Upper lobe of left lung (tissue), 6 donors: ENCODE measurements around the gene CEBPA. TPM values are rescaled to one million over a fixed set of nuclear protein-coding genes. Genes with fewer than 3 reads are reported as not detected.

Experiments
- ATAC-seq, 2 donors: fragments of 200-7000 bp; cut with Tn5 transposase; one replicate each; pipeline ENCODE4 v1.9.1; 2022; ENCODE audit warnings: mild to moderate bottlenecking in 2 of 2, moderate library complexity in 2 of 2; ENCODE audit not compliant: low FRiP score in 2 of 2
- DNase-seq, 2 donors: peaks; one replicate each; pipeline ENCODE4 v3.0.0-alpha.2; 2019 to 2020
- H3K27ac ChIP-seq, 4 donors: fragments of 200-600 bp; sonication (generic); one replicate each; pipeline ENCODE4 v1.5.1; 2016 to 2019
- H3K27me3 ChIP-seq, 4 donors: fragments of 200-600 bp; sonication (generic); one replicate each; pipeline ENCODE4 v1.5.1; 2017 to 2019
- H3K36me3 ChIP-seq, 4 donors: fragments of 200-600 bp; sonication (generic); one replicate each; pipeline ENCODE4 v1.5.1; 2016 to 2019
- H3K4me1 ChIP-seq, 4 donors: fragments of 200-600 bp; sonication (generic); one replicate each; pipeline ENCODE4 v1.5.1; 2018 to 2019
- H3K4me3 ChIP-seq, 4 donors: fragments of 200-600 bp; sonication (generic); one replicate each; pipeline ENCODE4 v1.5.1; 2017 to 2019; ENCODE audit warnings: mild to moderate bottlenecking in 2 of 4, moderate library complexity in 1 of 4
- H3K9me3 ChIP-seq, 4 donors: fragments of 200-600 bp; sonication (generic); one replicate each; pipeline ENCODE4 v1.5.1; 2018 to 2019
- CTCF ChIP-seq, 6 experiments: fragments of 450-650 bp in 4 of 6; fragments of 200-600 bp in 2 of 6; sonication (generic) in 2 of 6; IDR thresholded peaks; one replicate each; pipeline ENCODE4 v1.5.1; 2016 to 2019; ENCODE audit warnings: antibody characterized with exemption in 6 of 6
- EP300 ChIP-seq, 4 donors: sonication (generic); formaldehyde crosslinking; IDR thresholded peaks; one replicate each; pipeline ENCODE4 v1.5.1; 2017; ENCODE audit warnings: antibody characterized with exemption in 4 of 4, control low read depth in 2 of 4
- POLR2A ChIP-seq, 4 donors: fragments of 450-650 bp; IDR thresholded peaks; one replicate each; pipeline ENCODE4 v1.5.1; 2016 to 2017; ENCODE audit warnings: antibody characterized with exemption in 4 of 4, mild to moderate bottlenecking in 2 of 4
- POLR2AphosphoS5 ChIP-seq, 2 donors: sonication (generic); formaldehyde crosslinking; IDR thresholded peaks; one replicate each; pipeline ENCODE4 v1.5.1; 2017; ENCODE audit warnings: antibody characterized with exemption in 2 of 2
- WGBS, 2 donors: methylation state at CpG; one replicate each; pipeline ENCODE4 v1.1.5; 2017 to 2018; 5-methylcytosine and 5-hydroxymethylcytosine counted together
- total RNA-seq, 6 donors: library from RNA; depleted of rRNA in 4 of 6; stranded (reverse); fragments of >200 nt in 4 of 6; gene quantifications; one replicate each; pipeline versions ENCODE4 v1.1.0 to v1.2.1, GENCODE V29; 2016 to 2021
- donor health status: DM: no; HTN: no; CAD: no; lungs with moderate emphysema.
- donor health status: DM: no; HTN: yes; CAD: no; lungs with severe emphysema.

Gene CEBPA
- total RNA-seq, 6 donors from 2014 or later: 53.5 to 183 (median 109) TPM

- no peak for TF ChIP-seq EP300 (IDR thresholded peaks at IDR 0.05)
- no peak for TF ChIP-seq POLR2AphosphoS5 (IDR thresholded peaks at IDR 0.05)
- TF ChIP-seq POLR2A (IDR thresholded peaks at IDR 0.05): no peak
- TF ChIP-seq CTCF (IDR thresholded peaks at IDR 0.05): no peak
Observed at GRCh38 chr19:33343301-33343700, 41.0 kb upstream of the CEBPA start.

DNA sequence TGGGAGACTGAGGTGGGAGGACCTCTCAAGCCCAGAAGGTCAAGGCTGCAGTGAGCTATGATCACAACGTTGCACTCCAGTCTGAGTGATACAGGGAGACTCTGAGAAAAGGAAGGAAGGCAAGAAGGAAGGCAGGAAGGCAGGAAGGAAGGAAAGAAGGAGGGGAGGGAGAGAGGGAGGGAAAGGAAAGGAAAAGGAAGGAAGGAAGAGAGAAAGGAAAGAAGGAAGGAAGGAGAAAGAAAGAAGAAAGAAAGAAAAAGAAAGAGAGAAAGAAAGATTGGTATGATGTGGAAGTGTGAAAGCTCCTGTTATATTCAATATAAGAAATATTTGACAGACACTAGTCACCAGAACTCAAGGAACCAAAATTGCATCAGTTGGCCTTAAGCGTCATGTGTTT lies 38.7 kb upstream of the CEBPA start:
- DNase-seq (no peak), ATAC-seq (no peak)
- TF ChIP-seq POLR2A (IDR thresholded peaks at IDR 0.05): no peak
- TF ChIP-seq CTCF (IDR thresholded peaks at IDR 0.05): no peak
- no peak for TF ChIP-seq EP300 (IDR thresholded peaks at IDR 0.05)
- TF ChIP-seq POLR2AphosphoS5 (IDR thresholded peaks at IDR 0.05): no peak
- H3K4me3 ChIP-seq: no peak overlapping the region
- H3K36me3 ChIP-seq: no peaks in the 10 kb centered on the region
- WGBS, 2 donors: 61 to 69% methylated on average over 2 of the region's 2 CpGs
- H3K9me3 ChIP-seq: no peaks in the 10 kb centered on the region
- no peaks in the 10 kb centered on the region for H3K27me3 ChIP-seq
- no peak overlapping the region for H3K27ac ChIP-seq
- H3K4me1 ChIP-seq: peaks cover 0 to 4% (median 0%) of the 10 kb centered on the region in 4 donors

More at GRCh38 chr19:33343301-33343700, 41.0 kb upstream of the CEBPA start:
- no peaks in the 10 kb centered on the region for H3K9me3 ChIP-seq
- peaks cover 0 to 4% (median 0%) of the 10 kb centered on the region in 4 donors for H3K4me1 ChIP-seq
- ATAC-seq (no peak), DNase-seq (no peak)
- 67 to 73% methylated on average over 2 of the region's 2 CpGs for WGBS, 2 donors
- H3K4me3 ChIP-seq: no peak overlapping the region
- H3K36me3 ChIP-seq: no peaks in the 10 kb centered on the region
- H3K27ac ChIP-seq: no peak overlapping the region
- no peaks in the 10 kb centered on the region for H3K27me3 ChIP-seq

- H3K27ac ChIP-seq: no peak overlapping the region
- H3K36me3 ChIP-seq: no peaks in the 10 kb centered on the region
- TF ChIP-seq EP300 (IDR thresholded peaks at IDR 0.05) (no peak), CTCF (IDR thresholded peaks at IDR 0.05) (no peak), POLR2AphosphoS5 (IDR thresholded peaks at IDR 0.05) (no peak), POLR2A (IDR thresholded peaks at IDR 0.05) (no peak)
- H3K27me3 ChIP-seq: no peaks in the 10 kb centered on the region
- H3K4me1 ChIP-seq: peaks cover 0 to 4% (median 0%) of the 10 kb centered on the region in 4 donors
- H3K4me3 ChIP-seq: no peak overlapping the region
- no peak for ATAC-seq
- no peaks in the 10 kb centered on the region for H3K9me3 ChIP-seq
- DNase-seq: no peak
- 76 to 79% methylated on average over 8 of the region's 8 CpGs for WGBS, 2 donors
Observed at GRCh38 chr19:33339016-33339984, 37.0 kb upstream of the CEBPA start.

- H3K4me3 ChIP-seq: no peak overlapping the region
- peaks cover 0 to 3% (median 0%) of the 10 kb centered on the region in 4 donors for H3K4me1 ChIP-seq
- 81 to 85% methylated on average over 5 of the region's 5 CpGs for WGBS, 2 donors
- no peak overlapping the region for H3K27ac ChIP-seq
- DNase-seq (no peak), ATAC-seq (no peak)
- no peaks in the 10 kb centered on the region for H3K9me3 ChIP-seq
- no peak for TF ChIP-seq EP300 (IDR thresholded peaks at IDR 0.05)
- no peak for TF ChIP-seq CTCF (IDR thresholded peaks at IDR 0.05)
- TF ChIP-seq POLR2A (IDR thresholded peaks at IDR 0.05): no peak
- no peak for TF ChIP-seq POLR2AphosphoS5 (IDR thresholded peaks at IDR 0.05)
- no peaks in the 10 kb centered on the region for H3K36me3 ChIP-seq
- H3K27me3 ChIP-seq: no peaks in the 10 kb centered on the region
Observed at GRCh38 chr19:33335446-33335845, 33.1 kb upstream of the CEBPA start.
